WERI-Rb-1 (cell line): Measurements from ENCODE around the gene CA11.
A peak's percentile ranks its signal among the peaks of the same experiment; 100 is the strongest.
"Not testable (repeated sequence)": the region's sequence is repeated elsewhere in the genome, so short reads cannot be mapped to it uniquely, and the experiment has no call there.

Source experiments
- DNase-seq: peaks from one replicate; pipeline ENCODE4 v3.0.0-alpha.2; 2020
- H3K27ac ChIP-seq: fragments of 250-450 bp; sonication (Bioruptor Pico); 2 replicates; pipeline ENCODE4 v1.5.1; 2020; ENCODE audit warnings: mild to moderate bottlenecking, moderate library complexity
- H3K27me3 ChIP-seq: fragments of 250-450 bp; sonication (Bioruptor Pico); 2 replicates; pipeline ENCODE4 v1.5.1; 2021; ENCODE audit warnings: mild to moderate bottlenecking, low read depth, moderate library complexity; ENCODE audit not compliant: insufficient read depth, severe bottlenecking
- H3K36me3 ChIP-seq: fragments of 250-450 bp; sonication (Bioruptor Pico); 2 replicates; pipeline ENCODE4 v1.5.1; 2020; ENCODE audit warnings: mild to moderate bottlenecking, moderate library complexity
- H3K4me3 ChIP-seq: 2 replicates; pipeline ENCODE4 v1.5.1; 2011; ENCODE audit warnings: low read depth, mild to moderate bottlenecking, control low read depth, low read length
- H3K9me3 ChIP-seq: fragments of 250-450 bp; sonication (Bioruptor Pico); 2 replicates; pipeline ENCODE4 v1.5.1; 2021; ENCODE audit warnings: mild to moderate bottlenecking, moderate library complexity; ENCODE audit not compliant: severe bottlenecking
- CTCF ChIP-seq: IDR thresholded peaks from 2 replicates; pipeline ENCODE4 v1.5.1; 2011; ENCODE audit warnings: low read depth, mild to moderate bottlenecking, control low read depth, inconsistent platforms, low read length

The CA11 gene

GRCh38 chr19:48658483-48658882 is 12.5 kb upstream of the CA11 start:
- H3K27me3 ChIP-seq, result no peaks in the 10 kb centered on the region
- H3K27ac ChIP-seq, result no peak overlapping the region
- H3K4me3 ChIP-seq, result no peak overlapping the region
- TF ChIP-seq CTCF, result no peak
- no peaks in the 10 kb centered on the region for H3K9me3 ChIP-seq
- DNase-seq, result no peak
- H3K36me3 ChIP-seq, result no peaks in the 10 kb centered on the region

- H3K27me3 ChIP-seq, H3K36me3 ChIP-seq, H3K4me3 ChIP-seq, H3K27ac ChIP-seq, DNase-seq, H3K9me3 ChIP-seq: not testable (repeated sequence)
Observed at GRCh38 chr19:48657828-48658227, 11.8 kb upstream of the CA11 start.

DNA sequence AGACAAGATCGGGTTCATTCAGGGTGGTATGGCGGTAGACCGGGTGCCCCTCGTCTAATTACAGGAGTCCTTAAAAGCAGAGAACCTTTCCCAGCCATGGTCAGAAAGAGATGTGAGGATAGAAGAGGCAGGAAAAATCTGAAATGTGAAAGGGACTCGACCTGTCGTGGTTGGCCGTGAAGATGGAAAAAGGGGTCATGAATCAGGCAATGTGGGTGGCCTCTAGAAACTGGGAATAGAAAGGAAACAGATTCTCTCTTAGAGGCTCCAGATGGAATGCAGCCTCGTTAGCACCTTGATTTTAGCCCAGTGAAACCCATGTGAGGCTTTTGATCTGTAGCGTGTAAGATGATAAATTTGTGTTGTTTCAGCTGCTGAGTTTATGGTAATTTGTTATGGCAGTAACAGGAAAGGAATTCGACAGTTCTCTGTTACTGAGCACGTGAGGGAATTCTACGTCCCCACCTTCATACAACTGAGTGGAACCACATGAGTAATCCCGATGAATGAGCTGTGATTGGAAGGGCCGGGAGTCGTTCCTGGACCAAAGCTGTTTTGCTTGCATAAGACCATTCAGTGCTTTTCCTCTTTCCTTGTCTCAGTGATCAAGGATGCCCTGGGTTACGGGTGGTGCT is 11.0 kb upstream of the CA11 start:
- DNase-seq, result no peak
- H3K27ac ChIP-seq, result peak overlapping the region; percentile 23; the same call in 1 of the 2 replicates
- TF ChIP-seq CTCF, result no peak

DNA sequence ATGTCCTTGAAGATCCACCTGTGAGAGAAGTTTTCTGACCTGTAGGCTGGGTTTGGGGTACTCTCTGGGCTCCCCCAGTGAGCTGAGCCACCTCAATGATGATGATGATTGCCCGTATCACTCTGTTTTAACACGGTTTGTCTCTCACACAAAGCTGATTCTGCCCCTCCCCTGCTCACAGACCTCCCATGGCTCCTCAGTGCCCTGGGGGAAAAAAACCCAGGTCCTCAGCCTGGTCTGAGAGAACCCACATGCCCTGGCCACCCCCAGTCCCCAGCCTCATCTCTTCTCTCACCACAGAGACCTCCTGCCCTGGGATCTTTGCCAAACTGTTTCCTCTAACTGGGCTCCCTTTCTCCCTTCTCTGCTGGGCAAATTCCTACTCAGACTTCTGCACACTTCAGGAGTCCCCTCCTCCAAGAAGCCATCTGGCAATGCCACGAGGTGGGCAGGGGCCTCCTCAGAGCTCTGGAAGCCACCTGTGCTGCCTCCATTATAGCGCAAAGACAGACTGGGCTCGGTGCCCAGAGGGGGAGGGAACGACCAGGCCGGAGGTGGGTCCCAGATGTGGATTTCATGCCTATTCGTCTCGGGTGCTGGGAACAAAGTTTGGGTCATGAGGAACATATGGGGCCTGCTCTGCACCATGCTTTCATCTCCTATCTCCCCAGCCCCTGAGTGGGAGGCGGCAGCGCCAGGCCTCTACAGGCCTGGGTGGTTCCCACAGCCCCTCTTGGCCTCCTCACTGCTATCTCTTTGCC is 8.5 kb upstream of the CA11 start:
- peak; percentile 53 for DNase-seq

More for the DNA sequence above, 11.0 kb upstream of the CA11 start:
- H3K27me3 ChIP-seq, result no peaks in the 10 kb centered on the region
- H3K36me3 ChIP-seq, result no peaks in the 10 kb centered on the region
- H3K4me3 ChIP-seq, result no peak overlapping the region
- no peaks in the 10 kb centered on the region for H3K9me3 ChIP-seq

DNA sequence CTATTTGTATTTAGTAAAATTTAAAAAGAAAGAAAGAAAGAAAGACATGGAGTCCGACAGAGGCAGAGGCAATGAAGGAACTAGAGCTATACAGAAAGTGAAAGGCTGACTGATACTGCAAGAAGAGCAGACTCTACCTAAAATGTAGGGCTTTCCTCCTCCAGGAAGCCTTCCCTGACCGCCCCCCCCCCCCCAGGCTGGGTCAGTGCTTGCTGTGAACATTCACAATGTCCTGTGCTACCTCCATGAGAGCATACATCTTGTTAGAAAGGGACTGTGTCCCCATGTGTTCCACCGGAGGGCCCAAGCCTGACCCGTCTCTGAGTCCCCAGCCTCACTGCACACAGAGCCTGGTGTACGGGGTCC is 5.7 kb upstream of the CA11 start:
- no peak for DNase-seq
- no peak for TF ChIP-seq CTCF
- Histone ChIP-seq H3K9me3 (no peaks in the 10 kb centered on the region), H3K27ac (no peak overlapping the region), H3K27me3 (no peaks in the 10 kb centered on the region), H3K4me3 (no peak overlapping the region), H3K36me3 (no peaks in the 10 kb centered on the region)

More for the DNA sequence above, 8.5 kb upstream of the CA11 start:
- Histone ChIP-seq H3K27me3 (no peaks in the 10 kb centered on the region), H3K9me3 (no peaks in the 10 kb centered on the region), H3K27ac (peak overlapping the region; percentile 56), H3K36me3 (no peaks in the 10 kb centered on the region), H3K4me3 (no peak overlapping the region)
- TF ChIP-seq CTCF, result no peak

DNA sequence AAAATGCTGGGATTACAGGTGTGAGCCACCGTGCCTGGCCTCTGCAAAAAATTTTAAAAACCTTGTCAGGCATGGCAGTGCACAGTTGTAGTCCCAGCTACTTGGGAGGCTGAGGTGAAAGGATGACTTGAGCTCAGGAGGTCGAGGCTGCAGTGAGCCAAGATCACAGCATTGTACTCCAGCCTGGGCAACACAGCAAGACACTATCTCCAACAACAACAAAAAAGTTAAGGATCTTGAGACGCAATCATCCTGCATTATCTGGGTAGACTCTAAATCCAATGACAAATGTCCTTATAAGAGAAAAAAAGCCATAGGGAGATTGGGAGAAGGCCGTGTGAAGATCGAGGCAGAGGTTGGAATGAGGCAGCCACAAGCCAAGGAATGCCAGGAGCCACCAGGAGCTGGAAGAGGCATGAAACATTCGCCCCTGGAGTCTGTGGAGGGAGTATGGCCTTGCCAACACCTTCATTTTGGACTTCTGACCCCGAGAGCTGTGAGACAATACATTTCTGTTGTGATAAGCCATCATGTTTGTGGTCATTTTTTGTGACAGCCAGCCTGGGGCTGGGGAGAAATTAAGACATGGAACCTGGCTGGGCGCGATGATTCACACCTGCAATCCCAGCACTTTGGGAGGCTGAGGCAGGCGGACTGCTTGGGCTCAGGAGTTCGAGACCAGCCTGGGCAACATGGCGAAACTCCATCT is 5.1 kb upstream of the CA11 start:
- Histone ChIP-seq H3K27ac (no peak overlapping the region), H3K36me3 (no peaks in the 10 kb centered on the region), H3K9me3 (no peaks in the 10 kb centered on the region), H3K27me3 (no peaks in the 10 kb centered on the region), H3K4me3 (no peak overlapping the region)
- TF ChIP-seq CTCF, result no peak
- no peak for DNase-seq
